HG03060 (cell line): ENCODE data around the gene PAK4.
"Not testable (repeated sequence)": the region's sequence is repeated elsewhere in the genome, so short reads cannot be mapped to it uniquely, and the experiment has no call there.

ENCODE experiments used
- ATAC-seq: cut with Tn5 transposase; IDR thresholded peaks from one replicate; pipeline ENCODE4 v1.9.1; 2021; ENCODE audit warnings: low read depth, moderate number of reproducible peaks; ENCODE audit not compliant: unreplicated experiment

The PAK4 gene

DNA sequence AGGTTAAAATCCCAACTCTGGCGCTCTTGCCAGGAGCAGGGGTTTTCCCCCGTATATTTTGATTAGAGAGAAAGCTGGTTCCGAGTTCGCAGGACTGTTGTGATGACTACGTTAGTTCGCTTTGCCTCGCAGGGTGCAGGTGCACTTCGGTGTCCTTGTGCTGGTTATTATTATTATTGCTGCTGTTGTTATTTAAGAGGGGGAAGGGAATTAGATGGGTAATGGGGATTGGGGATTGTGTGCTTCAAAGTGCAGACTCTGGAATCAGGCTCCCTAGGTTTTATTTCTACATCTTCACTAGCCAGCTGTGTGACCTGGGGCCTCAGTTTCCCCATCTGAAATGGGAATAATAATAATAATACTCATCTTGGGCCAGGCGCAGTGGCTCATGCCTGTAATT, 26.2 kb upstream of the PAK4 start:
- no peak for ATAC-seq

DNA sequence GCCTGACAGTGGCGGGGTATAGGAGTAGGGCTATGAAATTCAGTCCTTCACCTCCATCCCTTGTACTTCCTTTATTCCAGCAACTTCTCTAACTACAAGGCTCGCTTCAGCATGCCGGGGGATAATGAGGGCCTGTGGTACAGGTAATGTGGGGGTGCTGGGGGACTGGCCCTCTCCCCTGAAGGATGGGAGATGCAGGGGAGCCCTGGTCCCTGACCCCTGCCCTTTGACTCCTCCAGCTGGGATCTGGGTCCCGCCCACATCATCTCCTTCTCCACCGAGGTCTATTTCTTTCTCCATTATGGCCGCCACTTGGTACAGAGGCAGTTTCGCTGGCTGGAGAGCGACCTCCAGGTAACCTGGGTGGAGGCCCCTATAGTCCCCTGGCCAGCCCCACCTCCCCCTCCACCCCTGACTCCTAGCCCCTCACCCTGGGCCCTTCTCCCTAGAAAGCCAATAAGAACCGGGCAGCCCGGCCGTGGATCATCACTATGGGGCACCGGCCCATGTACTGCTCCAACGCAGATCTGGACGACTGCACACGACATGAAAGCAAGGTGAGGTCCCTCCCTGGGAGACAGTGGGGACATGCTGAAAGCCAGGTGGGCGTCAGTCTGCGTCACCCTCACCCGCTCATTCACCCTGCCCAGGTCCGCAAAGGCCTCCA, 25.0 kb upstream of the PAK4 start:
- no peak for ATAC-seq

DNA sequence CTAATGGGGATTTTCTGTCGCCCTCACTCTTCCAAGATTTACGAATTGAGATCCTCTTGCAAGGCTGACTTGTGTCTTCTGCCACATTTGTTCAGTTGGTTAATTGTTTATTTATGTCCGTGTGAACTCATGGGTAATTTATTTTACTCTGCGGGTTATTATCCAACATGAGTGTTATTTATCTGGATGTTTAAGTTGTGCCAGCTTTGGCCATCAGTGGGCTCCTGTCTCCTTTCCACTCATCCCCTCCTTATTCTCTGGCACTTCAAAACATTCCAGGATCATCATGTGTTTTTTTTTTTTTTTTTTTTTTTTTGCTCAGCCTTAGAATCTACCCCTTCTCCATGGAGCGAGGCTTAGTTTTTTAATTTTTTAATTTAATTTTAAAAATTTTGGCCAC, 22.4 kb upstream of the PAK4 start:
- no peak for ATAC-seq

DNA sequence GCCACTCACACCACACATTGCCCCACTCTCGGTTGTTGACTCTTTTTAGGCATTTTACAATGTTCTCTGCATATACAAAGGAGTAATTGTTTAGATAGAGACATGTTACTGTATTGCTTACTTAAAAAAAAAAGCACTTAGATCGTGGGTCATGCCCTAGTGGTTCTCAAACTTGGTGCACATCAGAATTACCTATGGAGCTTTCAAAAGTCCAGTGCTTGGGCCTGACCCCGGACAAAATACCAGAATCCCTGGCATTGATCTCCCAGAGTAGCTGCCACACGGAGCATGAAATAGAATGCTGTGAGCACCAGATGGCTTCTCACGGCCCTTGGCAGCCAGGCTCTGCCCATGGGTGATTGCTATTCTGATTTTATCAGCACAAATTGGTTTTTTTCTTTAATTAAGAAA, 21.4 kb upstream of the PAK4 start:
- no peak for ATAC-seq

DNA sequence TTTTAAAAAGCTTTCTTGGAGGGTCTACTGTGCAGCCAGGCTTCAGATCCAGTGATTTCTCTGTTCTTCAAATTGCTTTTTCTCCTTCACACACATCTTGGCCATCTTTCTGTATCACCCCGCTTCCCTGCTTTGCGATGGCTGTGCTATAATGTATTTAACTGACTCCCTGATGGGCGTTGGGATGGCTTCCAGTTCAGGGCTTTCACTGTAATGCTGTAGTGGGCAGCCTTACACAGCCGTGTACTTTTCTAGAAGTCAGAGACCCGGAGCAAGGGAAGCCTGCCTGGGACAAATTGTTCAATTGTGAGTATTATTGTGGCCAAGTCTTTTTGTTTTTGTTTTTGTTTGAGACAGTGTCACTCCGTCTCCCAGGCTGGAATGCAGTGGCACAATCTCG, 19.4 kb upstream of the PAK4 start:
- no peak for ATAC-seq

DNA sequence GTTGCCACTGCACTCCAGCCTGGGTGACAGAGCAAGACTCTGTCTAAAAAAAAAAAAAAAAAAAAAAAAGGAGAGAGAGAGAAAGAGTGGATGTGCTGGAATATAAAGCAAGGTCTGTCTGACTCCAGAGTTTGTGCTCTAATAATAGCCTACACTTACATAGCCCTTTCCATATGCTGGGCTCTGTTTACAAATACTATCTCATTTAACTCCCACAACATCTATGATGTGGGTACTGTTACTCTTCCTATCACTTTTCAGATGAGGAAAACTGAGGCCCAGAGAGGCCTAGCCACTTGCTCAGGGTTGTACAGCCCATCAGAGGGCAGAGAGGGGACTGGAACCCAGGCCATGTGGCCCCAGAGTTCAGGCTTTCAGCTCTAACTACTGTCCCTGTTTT, 15.9 kb upstream of the PAK4 start:
- no peak for ATAC-seq

DNA sequence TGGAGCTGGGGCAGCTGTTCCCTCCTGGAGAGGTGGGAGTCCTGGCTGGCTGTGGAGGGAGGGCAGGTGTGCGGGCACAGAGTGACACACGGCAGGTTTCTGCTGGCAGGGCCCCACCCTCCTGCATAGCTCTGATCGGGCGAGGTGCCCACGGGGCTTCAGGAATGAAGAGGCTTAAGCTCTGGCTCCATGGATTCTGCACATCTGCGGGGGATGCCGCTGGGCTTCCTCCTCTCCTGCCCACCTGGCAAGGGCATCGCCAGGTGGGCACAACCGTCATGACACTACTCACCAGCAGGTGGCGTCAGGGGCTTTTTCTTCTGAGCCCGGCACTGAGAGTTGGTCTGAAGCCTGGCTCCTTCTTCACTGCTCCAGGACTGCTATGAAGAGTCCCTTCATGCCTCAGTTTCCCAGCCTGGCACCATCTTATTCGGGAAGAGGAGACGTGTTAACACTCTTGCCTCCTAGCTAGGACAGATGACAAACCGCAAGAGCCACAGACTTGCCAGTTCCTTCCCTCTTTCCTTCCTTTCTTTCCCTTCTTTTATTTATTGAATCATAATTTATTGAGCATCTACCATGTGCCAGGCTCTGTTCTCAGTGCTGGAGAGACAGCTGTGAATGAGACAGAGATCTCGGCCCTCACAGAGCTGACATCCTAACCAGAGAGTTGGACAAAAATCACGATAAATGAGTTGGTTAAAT, 15.2 kb upstream of the PAK4 start:
- ATAC-seq = no peak

DNA sequence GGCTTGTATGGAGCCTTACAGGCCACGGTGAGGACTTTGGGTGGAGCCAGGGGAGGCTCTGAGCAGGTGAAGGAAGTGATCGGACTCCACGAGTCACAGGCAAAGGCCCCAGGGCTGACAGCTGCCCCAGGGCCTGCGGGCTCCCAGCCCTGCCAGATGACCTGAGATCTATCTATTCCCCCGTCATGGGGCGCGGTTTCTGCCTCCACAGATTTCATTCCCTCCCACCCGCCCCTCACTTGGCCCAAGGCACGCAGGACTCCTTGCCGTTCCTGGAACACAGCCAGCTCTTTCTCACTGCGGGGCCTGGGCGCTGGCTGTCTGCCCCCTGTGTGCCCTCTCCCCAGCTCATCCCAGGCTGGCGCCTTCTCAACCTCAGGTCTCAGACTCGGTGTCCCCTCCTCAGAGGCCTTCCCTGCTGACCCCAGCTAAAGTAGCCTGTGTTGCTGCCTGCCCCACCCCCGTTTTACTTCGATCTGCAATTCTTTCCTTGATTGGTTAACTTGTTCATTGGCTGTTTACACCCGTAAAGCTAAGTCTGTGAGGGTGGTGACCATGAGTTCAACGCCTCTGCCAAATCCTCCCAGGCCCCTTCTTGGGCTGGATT, 13.9 kb upstream of the PAK4 start:
- ATAC-seq = no peak

DNA sequence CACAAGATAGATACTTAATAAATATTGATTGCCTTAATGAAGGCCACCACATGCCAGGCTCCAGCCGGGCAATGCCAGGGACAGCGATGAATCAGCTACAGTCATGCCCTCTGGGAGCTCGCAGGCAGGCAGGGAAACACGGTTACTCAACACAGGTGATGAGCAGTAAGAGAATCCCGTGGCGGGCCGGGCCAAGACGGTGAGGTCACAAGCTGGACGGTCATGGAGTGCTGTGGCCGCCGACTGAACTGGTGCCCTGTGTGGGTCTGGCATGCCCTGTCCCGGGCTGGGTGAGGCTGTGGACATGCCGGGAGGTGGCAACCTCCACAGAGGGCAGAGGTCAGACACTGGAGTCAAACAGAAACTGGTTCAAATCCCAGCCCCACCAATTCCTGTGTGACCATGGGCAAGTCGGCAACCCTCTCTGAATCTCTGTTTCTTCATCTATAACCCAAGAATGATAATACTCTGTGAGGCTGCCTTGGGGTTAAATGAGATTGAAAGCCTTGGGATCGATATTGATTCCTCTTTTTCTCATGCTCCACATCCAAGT, 13.2 kb upstream of the PAK4 start:
- no peak for ATAC-seq

DNA sequence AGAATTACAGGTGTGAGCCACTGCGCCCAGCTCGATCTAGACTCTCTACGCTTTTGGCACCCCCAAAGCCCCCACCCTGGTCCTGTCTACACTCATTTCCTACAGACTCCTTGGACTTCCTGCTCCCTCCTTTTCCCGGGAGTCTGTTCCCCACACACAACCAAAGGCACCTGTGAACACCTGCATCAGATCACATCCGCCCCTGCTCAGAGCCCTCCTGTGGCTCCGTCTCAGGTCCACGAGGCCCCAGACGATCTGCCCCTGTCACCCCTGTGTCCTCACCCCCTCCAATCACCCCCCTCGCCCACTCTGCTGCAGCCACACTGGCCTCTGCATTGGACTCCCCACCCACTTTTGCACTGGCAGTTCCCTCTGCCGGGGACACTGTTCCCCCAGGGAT, 12.4 kb upstream of the PAK4 start:
- no peak for ATAC-seq

DNA sequence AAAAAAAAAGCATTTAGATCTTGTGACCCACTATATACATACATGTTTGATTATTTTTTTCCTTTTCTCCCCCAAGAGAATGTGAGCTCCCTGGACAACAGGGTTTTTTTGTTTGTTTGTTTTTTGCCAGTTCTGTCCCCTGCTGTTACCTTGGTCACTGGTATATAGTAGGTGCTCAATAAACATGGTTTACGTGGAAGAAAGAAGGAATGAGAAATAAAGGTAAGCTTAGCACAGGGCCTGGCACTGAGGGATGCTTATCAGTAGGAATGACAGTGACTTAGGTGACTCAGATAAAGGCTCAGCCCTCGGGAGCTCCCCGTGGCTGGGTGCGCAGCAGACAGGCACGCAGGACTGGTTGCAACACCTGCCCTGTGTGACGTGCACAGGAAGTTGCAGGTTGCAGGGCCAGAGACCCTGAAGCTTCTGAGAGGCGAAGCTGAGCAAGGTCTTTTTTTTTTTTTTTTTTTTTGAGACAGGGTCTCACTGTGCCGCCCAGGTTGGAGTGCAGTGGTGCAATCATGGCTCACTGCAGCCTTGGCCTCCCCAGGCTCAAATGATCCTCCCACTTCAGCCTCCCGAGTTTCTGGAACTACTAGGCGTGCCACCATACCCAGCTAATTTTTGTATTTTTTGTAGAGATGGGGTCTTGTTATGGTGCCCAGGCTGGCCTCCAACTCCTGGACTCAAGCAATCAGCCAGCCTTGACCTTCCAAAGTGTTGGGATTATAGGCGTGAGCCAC, 10.3 kb upstream of the PAK4 start:
- ATAC-seq = no peak

DNA sequence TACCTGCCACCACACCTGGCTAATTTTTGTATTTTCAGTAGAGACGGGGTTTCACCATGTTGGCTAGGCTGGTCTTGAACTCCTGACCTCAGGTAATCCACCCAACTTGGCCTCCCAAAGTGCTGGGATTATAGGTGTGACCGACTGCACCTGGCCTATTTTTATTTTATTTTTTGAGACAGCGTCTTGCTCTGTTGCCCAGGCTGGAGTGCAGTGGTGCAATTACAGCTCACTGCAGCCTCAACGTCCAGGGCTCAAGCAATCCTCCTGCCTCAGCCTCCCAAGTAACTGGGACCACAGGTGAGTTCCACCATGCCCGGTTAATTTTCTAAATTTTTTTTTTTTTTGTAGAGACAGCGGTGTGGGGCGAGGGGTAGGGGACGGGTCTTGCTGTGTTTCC, 8.6 kb upstream of the PAK4 start:
- not testable (repeated sequence) for ATAC-seq

DNA sequence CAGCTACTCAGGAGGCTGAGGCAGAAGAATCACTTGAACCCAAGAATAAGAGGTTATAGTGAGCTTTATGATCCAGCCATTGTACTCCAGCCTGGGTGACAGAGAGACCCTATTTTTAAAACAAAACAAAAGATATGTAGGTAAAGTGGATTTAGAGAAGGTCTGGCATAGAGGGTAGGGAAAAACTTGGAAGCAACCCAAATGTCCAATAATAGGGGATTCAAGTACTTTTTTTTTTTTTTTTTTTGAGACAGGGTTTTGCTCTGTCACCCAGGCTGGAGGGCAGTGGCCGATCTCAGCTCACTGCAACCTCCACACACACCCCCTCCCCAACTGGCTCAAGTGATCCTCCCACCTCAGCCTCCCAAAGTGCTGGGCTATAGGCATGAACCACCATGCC, 5.8 kb upstream of the PAK4 start:
- ATAC-seq = no peak

DNA sequence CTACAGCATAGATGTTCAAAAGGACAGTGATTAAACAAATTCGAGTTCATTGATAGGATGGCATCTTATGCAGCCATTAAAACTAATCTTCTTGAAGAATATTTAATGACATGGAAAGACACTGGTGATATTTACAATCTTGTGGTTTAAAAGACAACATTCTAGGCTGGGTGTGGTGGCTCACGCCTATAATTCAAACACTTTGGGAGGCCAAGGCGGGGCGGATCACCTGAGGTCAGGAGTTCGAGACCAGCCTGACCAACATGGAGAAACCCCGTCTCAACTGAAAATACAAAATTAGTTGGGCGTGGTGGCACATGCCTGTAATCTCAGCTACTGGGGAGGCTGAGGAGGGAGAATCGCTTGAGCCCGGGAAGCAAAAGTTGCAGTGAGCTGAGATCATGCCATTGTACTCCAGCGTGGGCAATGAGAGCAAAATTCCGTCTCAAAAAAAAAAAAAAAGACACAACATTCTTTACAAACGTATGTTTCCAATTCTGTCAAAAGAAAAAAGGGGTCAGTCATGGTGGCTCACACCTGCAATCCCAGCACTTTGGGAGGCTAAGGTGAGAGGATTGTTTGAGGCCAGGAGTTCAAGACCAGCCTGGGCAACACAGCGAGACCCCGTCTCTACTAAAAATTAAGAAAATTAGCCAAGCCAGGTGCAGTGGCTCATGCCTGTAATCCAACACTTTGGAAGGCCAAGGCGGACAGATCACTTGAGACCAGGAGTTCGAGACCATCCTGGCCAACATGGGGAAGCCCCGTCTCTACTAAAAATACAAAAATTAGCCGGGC, 2.5 kb upstream of the PAK4 start:
- no peak for ATAC-seq

DNA sequence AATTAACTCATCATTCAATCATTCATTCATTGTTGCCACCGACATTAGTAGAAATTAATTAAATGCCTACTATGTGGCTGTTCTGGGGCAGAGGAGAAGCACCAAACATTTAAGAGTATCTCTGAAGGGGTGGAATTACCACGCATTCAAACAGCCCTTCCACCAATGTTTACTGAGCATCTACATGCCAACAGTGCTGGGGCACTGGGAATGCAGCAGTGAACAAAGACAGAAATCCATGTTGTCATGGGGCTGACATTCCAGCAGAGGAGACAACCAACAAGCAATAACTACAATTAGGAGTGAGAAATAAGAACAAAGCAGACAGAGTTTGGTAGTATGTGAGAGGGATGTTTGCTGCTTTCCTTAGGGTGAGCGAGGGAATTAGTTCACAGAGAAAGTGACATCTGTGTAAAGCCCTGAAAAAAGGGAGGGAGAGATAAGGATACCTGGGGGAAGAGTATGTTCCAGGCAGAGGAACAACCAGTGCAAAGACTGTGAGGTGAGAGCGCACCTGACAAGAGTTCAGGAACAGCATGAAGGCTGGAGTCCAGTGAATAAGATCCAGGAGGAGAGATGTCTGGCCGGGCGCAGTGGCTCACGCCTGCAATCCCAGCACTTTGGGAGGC, 1.3 kb upstream of the PAK4 start:
- no peak for ATAC-seq

DNA sequence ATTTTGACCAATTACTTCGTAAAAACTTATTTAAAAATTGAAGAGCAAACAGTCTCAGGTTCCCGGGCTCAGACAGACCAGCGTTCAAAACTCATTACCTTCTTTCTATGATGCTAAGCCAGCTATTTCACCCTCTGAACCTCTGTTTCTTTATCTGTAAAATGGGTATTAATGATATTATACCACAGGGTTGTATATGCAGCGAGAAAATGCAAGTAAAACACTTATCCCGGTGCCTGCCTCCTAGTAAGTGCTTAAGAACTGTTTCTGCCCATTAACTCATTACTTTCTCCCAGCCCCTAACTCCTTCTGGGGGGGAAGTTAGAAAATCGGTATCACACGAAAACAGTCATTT, 410 bp upstream of the PAK4 start:
- no peak for ATAC-seq

DNA sequence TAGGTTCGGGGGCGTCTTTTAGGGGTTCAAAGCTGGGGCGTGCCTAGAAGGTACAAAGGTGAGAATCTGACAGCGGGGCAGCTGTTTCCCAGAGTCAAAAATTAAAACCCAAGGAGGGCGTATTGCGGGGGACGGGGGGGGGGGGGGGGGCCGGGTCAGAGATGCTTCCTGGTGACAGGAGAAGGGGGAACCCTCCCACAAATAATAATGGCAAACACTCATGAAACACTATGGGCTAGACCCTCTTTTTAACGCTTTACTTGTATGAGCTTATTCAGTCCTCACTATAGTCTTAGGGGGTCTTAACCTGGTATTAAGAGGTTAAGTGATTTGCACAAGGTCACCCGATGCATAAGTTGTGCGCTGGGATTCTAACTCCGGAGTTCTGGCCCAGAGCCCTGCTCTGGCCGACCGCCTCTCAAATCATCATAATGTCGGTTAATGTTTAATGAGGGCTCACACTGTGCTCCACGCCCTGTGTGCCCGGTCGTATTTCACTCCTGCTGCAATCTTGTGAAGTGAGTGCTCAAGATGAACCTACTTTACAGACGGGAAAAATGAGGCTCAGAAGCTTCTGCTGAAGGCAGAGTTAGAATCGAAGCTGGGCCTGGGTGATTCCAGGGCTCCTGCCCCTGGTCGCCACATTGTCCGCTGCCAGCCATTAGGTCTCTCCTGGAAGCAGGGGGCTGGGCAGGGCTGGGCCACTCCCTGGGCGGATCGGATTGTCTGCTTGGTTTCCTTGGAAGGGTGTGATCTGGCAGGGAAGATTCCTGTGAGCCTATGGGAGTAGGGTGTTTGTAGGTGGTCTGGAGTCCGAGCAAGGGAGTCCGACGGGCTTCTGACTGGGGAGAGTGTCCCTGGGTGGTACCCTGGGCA, 964 bp downstream of the PAK4 start:
- no peak for ATAC-seq

DNA sequence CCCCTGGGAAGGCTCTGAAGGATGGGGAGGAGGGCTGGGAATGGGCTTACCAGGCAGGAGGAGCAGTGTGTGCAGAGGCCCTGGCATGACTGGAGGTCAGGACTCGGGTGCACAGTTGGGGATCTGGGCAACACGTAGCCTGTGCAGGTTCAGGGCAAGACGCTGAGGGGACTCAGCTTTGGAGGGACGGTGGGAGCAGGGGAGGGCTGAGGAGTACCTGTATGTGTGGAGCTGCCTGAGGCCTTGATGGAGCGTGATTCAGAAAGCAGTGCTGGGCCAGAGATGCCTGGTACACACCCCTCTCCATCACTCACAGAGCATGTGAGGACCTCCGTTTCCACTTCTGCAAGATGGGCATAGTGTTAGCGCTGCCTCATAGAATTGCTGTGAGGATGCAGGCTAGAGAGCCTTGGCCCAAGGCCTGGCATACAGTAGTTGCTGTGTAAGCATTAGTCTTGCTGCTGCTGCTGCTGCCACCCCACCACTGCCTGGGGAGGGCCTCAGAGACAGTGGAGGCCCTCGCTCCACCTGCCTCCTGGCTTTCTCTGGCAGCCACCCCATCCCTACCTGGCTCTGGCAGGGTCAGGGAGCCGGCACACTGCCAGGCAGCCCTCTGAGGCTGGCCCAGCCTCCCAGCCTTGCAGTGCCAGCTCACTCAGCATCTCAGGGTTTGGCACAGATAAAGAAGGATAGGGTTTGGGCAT, 2.4 kb downstream of the PAK4 start:
- ATAC-seq = no peak
